ENCODE results near the gene TRMT1L.

- TF ChIP-seq CTCF (IDR thresholded peaks at IDR 0.05) (no peak), POLR2AphosphoS5 (IDR thresholded peaks at IDR 0.05; ENCODE audit: low read depth, low read length) (no peak), REST (IDR thresholded peaks at IDR 0.05; ENCODE audit: insufficient read depth in 1 of 2, low read depth in 2 of 2, low read length in 1 of 2) (no peak), TCF7L2 (IDR thresholded peaks at IDR 0.05; ENCODE audit: low read depth, low read length) (no peak), SIN3A (IDR thresholded peaks at IDR 0.05; ENCODE audit: borderline replicate concordance, insufficient read depth, low read depth, low read length) (no peak)
Measured at GRCh38 chr1:185132534-185132933, 24.2 kb downstream of the TRMT1L start.
